ENCODE data around the gene CKS2. TPM values are rescaled to one million over a fixed set of nuclear protein-coding genes. Genes with fewer than 3 reads are reported as not detected.

CKS2 gene
- total RNA-seq, 4 donors from 2014 or later = 4.2 to 57.0 (median 19.1) TPM

DNA sequence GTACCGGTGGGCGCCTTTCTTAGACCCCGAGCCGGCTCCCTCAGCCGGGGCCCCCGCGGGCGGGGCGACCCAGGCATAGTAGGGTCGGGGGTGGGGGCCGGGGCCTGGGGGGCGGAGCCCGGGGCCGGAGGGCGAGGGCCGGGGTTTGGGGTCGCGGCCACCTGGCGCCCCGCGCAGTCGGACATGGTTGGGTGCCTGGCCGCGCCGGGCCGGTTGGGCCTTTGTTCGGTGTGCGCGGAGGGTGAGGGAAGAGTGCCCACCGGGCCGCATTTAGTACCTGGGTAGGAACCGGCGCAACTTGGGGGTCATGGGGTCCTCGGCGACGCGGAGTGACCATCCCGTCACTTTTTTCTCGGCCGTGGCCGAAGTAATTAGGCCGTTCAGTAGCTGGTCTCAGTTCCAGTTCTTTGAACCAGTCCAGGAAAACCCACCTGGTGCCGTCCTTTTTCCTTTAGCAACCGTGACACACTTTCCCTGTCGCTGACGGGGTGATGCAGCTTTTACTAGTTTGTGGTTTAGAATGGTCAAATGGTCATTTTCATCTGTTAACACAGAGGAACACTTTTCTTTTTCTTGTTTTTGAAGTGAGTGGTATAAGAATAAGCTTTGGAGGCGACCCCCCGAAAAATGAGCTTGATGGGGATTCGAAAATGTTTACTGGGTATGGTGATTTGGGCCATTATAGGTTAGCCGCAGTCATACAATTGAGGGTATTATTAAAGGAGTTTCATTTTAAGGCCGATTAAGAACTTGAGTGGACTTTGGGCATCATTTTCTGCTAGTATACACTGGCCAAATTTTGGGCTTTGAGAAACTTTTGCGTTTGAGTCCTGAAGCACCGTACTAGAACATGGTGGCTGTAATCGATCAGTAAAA is 589 bp downstream of the CKS2 start:
- H3K4me3 ChIP-seq = peak overlapping the region; percentile 45 to 58
- DNase-seq = no peak
- H3K36me3 ChIP-seq = no peaks in the 10 kb centered on the region
- peak overlapping the region in 1 of 2 donors; percentile 57 for H3K27ac ChIP-seq
- intact Hi-C loops (cut with DNase I; ENCODE audit: low total_unique reads) = no loop called here
- H3K9me3 ChIP-seq = no peaks in the 10 kb centered on the region
- no peaks in the 10 kb centered on the region for H3K27me3 ChIP-seq
- TF ChIP-seq, protein P1, sequence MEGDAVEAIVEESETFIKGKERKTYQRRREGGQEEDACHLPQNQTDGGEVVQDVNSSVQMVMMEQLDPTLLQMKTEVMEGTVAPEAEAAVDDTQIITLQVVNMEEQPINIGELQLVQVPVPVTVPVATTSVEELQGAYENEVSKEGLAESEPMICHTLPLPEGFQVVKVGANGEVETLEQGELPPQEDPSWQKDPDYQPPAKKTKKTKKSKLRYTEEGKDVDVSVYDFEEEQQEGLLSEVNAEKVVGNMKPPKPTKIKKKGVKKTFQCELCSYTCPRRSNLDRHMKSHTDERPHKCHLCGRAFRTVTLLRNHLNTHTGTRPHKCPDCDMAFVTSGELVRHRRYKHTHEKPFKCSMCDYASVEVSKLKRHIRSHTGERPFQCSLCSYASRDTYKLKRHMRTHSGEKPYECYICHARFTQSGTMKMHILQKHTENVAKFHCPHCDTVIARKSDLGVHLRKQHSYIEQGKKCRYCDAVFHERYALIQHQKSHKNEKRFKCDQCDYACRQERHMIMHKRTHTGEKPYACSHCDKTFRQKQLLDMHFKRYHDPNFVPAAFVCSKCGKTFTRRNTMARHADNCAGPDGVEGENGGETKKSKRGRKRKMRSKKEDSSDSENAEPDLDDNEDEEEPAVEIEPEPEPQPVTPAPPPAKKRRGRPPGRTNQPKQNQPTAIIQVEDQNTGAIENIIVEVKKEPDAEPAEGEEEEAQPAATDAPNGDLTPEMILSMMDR (IDR thresholded peaks at IDR 0.05) = no peak
- no peak for TF ChIP-seq POLR2A (IDR thresholded peaks at IDR 0.05)
- peaks cover 0 to 10% of the 10 kb centered on the region in 2 donors for H3K4me1 ChIP-seq

DNA sequence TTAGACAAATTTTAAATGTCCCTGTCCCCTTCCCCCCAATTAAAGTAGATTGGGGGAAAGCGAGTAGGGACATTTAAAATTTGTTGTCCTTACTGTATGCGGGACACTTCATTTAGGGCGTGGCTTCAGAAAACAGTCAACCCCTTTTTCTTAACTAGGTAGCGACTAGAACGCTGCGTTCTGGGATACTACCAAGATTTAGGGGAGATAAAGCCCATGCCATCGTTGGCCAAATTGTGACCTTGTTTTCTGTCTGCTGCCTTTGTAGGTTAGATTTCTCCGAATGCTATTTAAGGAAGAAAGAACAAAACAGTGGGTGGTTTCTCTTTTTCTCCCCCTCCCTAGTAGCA is 1.2 kb downstream of the CKS2 start:
- no peak overlapping the region for H3K27ac ChIP-seq
- peaks cover 0 to 10% of the 10 kb centered on the region in 2 donors for H3K4me1 ChIP-seq
- TF ChIP-seq, protein P1 (IDR thresholded peaks at IDR 0.05) = no peak
- TF ChIP-seq POLR2A (IDR thresholded peaks at IDR 0.05) = no peak
- H3K9me3 ChIP-seq = no peaks in the 10 kb centered on the region
- DNase-seq = no peak
- H3K4me3 ChIP-seq = no peak overlapping the region
- no peaks in the 10 kb centered on the region for H3K27me3 ChIP-seq
- H3K36me3 ChIP-seq = no peaks in the 10 kb centered on the region
- intact Hi-C loops (cut with DNase I; ENCODE audit: low total_unique reads) = no loop called here

DNA sequence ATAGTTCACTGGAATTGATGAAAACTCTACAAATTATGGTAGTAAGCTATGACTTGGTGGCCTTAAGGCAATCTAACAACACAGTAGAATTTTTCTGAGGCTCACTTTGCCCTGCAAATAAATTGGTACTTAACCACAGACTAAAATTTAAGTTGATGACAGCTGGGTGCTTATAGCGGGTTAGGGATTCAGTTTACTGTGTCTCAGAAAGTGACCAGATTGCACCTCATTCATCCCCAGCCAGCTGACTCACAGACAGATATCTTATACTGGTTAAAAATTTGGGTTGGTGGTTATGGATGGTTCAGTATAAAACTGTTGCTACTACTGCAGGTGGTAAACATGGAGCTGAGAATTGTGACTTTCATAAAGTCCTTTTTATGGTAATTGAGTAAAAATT is 2.8 kb downstream of the CKS2 start:
- Histone ChIP-seq H3K9me3 (no peaks in the 10 kb centered on the region), H3K4me3 (no peak overlapping the region), H3K27ac (no peak overlapping the region), H3K27me3 (no peaks in the 10 kb centered on the region), H3K36me3 (no peaks in the 10 kb centered on the region), H3K4me1 (peaks cover 0 to 10% of the 10 kb centered on the region in 2 donors)
- DNase-seq = no peak
- intact Hi-C loops (cut with DNase I; ENCODE audit: low total_unique reads) = no loop called here
- TF ChIP-seq, protein P1 (IDR thresholded peaks at IDR 0.05) = no peak
- no peak for TF ChIP-seq POLR2A (IDR thresholded peaks at IDR 0.05)

DNA sequence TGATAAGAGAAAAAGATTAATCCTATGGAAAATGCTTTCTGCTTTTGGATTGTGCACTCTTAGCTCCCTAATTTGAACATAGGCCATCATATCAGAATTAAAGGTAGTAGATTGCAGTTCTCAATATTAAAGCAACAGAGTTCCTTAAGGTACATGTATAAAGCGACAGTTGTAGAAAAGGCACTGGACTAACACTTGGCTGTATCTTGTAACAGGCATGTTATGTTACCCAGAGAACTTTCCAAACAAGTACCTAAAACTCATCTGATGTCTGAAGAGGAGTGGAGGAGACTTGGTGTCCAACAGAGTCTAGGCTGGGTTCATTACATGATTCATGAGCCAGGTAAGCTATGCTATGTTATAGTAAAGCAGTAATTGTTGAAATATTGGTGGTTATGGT is 4.0 kb downstream of the CKS2 start:
- Histone ChIP-seq H3K27ac (no peak overlapping the region), H3K4me1 (peaks cover 0 to 15% of the 10 kb centered on the region in 2 donors), H3K9me3 (no peaks in the 10 kb centered on the region), H3K36me3 (no peaks in the 10 kb centered on the region), H3K4me3 (no peak overlapping the region), H3K27me3 (no peaks in the 10 kb centered on the region)
- intact Hi-C loops (cut with DNase I; ENCODE audit: low total_unique reads) = no loop called here
- DNase-seq = no peak
- TF ChIP-seq POLR2A (IDR thresholded peaks at IDR 0.05) = no peak

DNA sequence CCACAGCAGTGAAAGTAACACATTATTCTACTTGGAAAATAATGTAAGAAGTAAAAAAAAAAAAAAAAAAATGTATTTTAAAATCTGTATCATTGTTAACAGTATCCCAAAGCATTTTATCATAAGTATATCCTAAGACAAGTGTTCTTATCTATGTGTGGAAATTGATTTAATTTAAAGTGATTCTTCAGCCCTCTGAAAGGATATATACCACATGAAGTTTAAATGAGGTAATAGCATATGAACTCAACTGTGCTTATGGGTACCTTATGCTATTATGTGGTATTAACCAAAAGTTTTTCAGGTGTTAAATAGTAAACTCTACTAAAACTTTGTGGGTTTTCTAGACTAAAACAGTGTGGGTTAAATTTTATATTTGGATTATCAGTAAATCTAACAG is 4.5 kb downstream of the CKS2 start:
- peaks cover 2 to 17% of the 10 kb centered on the region in 2 donors for H3K4me1 ChIP-seq
- no peaks in the 10 kb centered on the region for H3K27me3 ChIP-seq
- H3K36me3 ChIP-seq = no peaks in the 10 kb centered on the region
- H3K27ac ChIP-seq = no peak overlapping the region
- no peaks in the 10 kb centered on the region for H3K9me3 ChIP-seq
- H3K4me3 ChIP-seq = no peak overlapping the region
- DNase-seq = no peak
- intact Hi-C loops (cut with DNase I; ENCODE audit: low total_unique reads) = no loop called here
- TF ChIP-seq, protein P1 (IDR thresholded peaks at IDR 0.05) = no peak
- no peak for TF ChIP-seq POLR2A (IDR thresholded peaks at IDR 0.05)

Data from uterus (tissue), 4 donors.